HG03039 (cell line): ENCODE results near the gene EIF5A.

Experiments
- ATAC-seq: cut with Tn5 transposase; IDR thresholded peaks from one replicate; pipeline ENCODE4 v1.9.1; 2021; ENCODE audit warnings: mild to moderate bottlenecking, moderate library complexity; ENCODE audit not compliant: unreplicated experiment

Gene EIF5A

DNA sequence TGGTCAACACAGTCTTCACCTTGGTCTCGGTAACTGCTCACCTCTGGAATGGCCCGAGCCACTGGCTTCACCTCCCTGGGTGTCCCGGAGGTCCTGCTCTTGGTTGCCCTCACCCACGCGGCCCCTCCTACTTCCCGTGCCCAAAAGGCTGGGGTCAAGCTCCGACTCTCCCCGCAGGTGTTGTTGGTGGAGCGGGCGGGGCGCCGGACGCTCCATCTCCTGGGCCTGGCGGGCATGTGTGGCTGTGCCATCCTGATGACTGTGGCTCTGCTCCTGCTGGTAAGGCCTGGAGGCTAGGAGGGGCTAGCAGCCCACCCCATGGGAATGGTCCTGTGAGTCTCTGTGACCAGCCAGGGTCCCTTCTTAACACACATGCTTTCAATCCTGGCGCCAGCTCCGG lies 22.5 kb upstream of the EIF5A start:
- ATAC-seq: no peak

DNA sequence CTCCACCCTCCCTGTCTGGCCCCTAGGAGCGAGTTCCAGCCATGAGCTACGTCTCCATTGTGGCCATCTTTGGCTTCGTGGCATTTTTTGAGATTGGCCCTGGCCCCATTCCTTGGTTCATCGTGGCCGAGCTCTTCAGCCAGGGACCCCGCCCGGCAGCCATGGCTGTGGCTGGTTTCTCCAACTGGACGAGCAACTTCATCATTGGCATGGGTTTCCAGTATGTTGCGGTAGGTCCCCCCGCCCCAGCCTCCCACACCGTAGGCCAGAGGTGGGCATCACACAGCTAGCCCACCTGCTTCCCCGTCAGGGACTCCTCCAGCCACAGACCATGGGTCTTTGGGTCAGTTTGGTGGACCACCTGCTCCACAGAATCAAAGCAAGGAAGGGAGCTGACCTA lies 21.7 kb upstream of the EIF5A start:
- no peak for ATAC-seq

DNA sequence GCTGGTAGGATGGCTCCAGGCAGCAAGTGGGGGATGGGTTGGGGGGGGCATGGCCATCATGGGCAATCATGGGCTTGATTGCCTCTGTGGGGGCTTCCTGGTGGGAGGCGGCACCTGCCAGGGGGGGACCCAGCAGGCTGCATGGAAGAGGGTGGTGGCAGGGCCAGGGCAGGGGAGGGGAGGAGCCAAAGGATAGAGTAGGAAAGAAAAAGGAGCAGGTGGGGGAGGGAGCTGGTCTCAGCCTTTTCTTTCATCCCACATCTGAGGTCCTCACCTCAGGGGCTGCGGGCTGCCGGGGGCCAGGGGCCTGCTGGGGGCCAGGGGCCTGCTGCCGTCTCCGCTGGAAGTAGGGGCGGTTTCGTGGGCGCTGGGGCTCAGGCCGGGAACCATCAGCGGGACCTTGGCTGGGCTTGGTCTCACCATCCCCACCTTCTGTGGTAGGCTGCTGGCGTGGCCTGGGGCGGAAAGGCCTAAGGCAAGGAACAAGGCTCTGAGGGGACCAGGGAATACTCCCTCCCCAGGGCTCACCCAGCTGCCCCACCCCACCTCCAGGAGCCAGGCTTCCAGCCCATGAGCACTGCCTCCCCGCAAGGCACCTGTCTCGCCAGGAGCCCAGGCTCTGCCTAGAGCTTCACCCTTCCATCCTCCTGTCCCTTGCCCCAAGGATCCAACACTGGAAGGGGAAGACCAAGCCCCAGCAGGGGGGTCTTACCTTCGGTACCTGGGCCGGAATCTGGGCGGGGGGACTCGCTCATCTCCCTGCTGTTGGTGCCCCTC lies 18.0 kb upstream of the EIF5A start:
- ATAC-seq: no peak

DNA sequence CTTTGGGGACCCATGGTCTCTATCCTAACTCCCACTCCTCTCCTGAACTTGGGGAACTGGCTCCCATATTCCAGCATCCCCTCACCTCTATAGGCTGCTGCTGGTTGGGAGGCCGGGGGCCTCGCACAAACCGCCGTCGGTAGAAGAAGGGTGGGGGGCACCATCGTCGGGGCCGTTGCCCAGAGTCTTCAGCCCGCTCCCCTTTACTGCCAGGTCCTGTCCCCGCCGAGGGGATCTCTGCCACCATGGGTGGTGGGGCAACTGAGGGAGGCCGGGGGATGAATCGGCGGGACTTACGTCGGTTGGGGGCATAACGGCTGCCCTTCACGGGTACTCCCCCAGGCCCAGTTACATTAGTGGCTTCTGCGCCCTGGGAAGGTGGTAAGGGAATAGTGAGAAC lies 17.3 kb upstream of the EIF5A start:
- ATAC-seq: no peak

DNA sequence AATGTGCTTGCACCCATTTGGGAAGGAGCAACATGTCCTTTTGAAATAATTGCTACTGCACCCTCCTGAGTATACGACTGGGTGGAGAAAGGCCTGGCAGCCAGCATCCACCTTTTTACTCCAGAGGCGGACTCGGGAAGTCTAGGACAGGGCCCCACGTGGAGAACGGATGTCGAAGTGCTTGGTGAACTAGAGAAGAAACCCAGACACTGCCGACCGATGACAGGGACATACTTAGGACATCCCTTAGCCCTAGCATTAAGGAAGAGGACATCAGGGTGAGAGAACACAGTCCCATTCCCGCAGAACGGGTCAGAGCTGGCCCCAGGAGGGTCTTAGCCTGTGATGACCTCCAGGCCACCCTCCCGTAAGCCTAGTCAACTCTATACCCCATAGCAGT lies 16.7 kb upstream of the EIF5A start:
- ATAC-seq: no peak

DNA sequence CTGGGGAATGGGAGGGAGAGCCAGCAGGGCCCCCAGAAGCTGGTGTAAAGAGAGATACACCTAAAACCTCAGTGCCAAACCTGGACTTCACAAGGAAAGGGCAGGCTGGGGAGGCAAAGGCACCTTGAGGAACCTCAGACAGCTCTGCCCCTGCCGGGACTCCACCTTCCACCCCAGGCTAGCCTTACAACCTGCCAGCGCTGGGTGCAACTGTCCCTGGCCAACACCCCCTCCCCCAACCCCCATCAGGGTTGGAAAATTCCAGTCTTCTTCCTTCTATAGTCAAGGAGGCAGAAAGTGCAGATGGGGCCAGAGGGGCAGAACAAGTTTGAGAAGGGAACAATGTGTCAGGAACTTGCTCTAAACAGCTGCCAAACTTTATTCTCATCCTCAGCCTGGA lies 15.2 kb upstream of the EIF5A start:
- no peak for ATAC-seq

DNA sequence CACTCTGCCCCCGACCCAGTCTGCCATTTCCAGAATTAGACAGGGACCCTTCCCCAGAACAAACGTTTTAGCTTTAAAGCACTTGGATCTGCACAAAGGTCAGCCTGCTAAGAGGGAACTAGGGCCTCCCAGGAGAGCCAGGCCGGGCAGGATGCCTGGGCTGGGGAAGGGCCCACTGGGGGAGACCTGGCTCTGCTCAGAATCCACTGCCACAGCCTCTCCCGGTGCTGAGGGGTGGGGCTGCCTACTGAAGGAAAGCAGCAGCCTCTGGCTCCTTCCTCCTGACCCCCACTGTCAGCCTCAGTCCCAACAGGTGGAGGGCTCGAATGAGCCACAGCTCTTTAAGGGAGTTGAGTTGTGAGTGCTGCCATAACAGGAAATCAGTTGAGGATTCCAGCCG lies 14.7 kb upstream of the EIF5A start:
- ATAC-seq: no peak

DNA sequence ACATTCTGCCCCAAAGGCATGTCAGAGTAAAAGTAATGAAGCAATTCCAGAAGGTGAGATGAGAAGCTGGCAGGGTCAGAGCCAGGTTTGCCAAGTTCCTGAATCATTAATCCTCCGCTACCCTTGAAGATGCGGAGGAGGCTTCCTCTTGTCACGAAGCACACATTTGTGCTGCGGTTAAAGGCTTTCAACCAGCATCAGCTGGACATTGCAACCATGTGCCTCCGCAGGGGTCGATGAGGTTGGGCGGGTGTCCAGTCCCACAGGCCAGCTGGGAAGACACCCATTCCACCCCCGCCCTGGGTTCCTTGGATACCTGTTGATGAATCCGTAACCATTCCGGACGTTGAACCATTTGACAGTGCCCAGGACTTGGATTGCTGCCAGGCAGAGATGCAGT lies 14.3 kb upstream of the EIF5A start:
- no peak for ATAC-seq

DNA sequence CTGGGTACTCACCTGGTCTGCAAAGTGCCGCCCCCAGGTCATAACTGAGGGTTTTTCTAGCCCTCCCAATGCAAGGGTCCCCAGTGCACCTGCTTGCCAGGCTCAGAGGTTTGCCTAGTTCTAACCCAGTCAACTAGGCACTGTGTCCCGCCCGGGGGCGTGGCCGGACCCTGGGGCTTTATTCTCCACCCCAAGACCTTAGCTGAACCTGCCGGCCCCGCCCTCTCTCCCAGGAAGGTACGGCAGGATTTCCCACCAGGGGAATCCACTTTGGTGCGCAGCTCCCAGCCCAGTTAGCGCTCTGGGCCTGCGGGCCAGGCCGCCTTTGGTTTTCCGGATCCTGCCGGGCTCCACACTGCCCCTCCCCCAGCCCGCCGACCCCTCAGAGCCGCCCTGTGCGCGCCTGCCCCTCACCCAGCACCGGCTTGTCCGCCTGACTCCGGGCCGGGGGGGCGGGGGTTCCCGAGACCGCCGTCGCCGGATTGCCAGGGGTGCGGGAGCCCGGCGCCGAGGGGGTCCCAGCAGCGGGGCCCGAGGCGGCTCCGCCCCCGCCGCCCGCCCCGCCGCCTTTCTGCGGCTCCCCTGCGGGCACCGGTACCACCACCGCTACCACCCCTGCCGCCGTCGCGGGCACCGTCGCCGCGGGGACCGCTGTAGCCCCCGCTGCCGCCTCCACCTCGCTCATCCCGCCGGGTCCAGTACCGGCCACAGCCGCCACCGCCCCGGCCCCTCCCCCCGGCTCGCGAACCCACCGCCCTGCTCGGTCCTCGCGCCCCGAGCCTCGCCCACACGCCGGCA lies 13.4 kb upstream of the EIF5A start:
- ATAC-seq: no peak

DNA sequence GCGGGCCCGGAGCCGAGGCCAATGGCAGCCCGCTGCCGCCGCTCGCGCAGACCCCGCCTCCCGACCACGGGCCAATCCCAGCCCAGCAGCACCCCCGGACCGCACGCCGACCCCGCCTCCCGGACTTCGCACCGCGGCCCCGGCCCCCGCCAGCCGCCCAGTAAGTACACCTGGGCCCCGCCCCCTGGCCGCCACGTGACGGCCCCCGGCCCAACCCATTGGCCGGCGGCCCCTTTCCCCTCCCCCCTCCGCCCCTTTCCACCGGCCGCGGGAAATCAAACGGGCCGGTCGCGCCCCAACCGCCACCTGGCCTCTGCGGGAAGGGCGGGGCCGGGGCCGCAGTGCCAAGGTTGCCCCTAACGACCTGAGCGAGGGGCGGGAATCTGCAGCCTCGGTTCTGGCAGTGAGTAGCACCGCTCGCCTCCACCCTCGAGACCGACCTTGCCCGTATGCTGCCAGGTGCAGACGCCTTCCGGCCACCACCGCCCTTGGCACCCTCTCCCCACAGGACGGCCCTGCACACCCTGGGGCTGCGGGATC lies 12.7 kb upstream of the EIF5A start, which contains the start of gene YBX2:
TSS of gene YBX2 (minus strand) at position 26 of the 540 bp plus-strand sequence. CDS start 139 bp downstream, outside the sequence.
- no peak for ATAC-seq

DNA sequence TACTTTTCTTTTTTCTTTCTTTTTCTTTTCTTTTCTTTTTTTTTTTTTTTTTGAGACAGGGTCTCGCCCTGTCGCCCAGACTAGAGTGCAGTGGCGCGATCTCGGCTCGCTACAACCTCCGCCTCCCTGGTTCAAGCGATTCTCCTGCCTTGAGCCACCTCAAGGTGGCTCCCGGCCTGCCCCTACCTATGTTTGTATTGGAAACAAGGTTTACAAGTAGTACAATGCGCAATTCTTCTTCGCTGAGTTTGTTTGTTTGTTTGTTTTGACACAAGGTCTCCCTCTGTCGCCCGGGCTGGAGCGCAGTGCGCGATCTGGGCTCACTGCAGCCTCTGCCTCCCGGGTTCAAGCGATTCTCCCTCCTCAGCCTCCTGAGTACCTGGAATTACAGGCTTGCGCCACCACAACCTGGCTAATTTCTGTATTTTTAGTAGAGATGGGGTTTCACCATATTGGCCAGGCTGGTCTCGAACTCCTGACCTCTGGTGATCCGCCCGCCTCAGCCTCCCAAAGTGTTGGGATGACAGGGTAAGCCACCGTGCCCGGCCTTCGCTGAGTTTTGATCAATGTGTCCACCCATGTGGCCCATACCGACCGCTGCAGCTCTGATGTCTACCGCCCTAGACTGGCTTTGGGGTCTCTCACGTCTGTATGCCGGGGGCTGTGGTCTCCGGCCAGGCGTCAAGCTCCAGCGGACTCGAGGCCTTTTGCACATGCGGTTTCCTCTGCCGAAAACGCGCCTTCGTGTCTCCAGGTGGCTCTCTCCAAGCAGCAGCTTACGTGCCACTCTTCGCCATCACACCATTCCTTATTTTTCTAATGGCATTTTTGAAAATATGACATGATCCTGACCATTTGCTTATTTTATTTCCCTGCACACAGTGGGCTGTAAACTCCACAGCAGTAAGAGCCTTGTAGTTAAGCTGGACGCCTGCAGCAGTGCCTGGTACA lies 11.9 kb upstream of the EIF5A start:
- no peak for ATAC-seq

DNA sequence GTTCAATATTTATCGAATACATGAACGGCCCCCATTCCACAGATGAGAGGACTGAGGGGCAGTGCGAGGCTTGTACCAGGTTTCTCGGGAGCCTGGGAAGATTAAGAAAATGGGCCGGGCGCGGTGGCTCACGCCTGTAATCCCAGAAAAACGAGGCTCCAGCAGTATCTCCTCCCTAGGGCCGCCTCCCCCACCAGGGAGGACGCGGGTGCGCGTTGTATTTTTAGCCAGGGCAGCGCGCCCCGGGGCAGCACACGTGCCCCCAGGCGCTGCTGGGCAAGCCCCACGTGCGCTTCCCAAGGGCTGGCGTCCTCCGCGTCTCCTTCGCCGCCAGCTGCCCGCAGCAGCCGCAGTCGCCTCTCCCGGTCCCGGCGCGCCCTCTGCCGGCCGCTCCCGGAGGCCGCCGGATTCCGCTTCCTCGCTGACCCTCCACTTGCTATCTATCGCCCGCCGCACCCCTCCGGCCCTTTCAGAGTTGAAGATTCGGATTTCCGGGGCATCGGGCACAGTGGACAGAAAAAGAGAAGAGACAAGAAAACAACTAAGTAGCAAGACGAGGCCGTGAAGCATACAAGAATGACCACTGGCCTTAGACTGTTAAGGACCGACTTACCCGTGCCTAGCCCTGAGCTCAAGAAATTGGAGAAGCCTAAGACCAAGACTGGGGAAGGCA lies 11.1 kb upstream of the EIF5A start:
- ATAC-seq: peak; percentile 58

DNA sequence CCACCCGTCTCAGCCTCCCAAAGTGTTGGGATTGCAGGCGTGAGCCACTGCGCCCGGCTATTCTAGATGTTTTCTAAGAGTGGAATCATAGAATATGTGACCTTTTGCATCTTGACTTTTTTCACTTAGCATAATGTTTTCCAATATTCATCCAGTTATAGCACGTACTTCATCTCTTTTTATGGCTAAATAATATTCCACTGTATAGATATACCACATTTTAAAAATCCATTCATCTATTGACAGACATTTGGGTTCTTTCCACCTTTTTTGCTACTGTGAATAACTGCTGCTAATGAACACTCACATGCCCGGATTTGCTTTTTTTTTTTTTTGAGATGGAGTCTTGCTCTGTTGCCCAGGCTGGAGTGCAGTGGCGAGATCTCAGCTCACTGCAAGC lies 3.2 kb upstream of the EIF5A start:
- no peak for ATAC-seq

DNA sequence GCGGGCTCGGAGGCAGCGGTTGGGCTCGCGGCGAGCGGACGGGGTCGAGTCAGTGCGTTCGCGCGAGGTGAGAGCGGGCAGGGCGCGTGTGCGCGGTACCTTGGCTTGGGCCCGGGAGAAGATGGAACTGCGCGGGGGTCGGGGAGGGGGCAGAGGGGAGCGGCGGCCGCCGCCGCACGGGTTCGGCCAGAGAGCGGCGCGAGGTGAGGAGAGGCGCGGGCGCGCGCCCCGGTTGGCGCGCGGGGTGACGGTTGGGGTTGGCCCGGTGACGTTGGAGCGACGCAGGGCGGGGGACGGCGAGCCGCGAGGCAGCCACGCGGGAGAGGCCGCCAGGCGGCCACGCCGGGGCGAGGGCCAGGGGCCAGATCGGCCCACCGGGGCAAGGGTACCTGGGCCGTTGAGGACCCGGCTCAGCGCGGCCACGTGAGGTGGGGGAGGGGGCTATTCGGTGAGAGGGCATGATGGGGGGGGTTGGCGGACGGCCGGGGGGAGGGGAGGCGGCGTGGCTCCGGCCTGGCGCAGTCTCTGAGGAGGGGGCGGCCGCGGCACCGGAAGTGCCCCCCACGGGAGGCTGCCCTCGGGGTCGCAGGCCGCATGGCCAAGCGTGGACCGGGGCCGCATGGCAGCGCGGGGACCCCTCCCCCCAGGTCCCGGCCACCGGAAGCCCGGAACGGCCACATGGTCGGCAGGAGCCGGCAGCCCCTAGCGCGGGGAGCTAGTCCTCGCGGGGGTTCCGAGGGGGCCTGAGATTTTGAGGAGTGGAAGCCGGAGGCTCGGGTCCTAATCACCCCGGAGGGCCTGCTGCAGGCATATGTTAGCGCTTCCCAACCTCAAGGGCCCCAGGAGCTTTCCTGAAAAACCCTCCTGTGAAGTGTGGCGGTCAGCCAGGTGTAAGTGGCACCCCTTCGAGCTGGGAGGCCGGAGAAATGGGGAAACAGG lies 527 bp downstream of the EIF5A start:
- ATAC-seq: no peak

DNA sequence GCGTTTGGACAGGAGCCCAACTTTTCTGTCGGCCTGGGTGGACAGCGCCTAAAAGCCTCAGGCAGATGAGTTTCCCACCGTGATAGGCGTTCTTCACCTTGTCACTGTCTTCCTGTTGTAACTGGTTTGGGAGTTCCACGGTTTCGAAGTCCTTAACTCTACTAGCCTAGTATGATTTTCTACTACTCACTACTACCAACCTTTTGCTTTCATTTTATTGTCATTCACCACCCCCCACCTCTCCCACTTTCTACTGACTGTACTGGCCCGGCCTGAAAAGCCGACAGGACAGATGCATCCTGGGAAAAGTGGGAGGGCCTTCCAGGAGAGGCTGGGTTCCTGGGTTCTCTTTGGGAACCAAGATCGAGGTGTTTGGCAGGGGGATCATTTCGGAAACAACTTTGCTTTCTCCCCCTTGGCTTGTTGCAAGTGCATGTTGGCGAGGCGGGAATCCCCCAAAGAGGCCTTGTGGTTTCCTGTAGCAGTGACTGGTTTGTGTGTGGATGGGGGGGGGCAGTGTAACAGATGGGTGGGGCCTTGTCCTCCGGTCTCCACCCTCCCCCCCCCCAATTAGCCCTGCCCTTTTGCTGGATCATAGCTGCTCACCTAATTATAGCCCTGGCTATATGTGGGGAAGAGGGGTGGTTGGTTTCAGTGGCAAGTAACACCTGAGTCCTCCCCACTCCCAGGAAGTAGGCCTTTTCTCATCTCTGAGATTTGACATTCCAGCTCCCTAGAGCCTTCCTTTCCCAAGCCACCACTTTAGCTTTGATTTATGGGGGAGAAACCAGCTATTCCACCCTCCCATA lies 1.4 kb downstream of the EIF5A start:
- no peak for ATAC-seq

DNA sequence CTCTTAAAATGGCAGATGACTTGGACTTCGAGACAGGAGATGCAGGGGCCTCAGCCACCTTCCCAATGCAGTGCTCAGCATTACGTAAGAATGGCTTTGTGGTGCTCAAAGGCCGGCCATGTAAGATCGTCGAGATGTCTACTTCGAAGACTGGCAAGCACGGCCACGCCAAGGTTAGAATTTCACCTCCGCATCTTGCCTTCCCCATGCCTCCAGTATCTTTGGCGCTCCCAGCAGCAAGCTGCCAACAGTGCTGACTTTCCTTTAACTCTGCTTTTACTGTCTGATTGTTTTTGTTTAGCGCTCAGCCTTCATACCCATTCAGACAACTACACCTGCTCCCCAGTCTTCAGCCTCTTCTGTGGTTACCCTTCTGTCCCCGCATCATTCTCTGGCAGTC lies 2.2 kb downstream of the EIF5A start:
- ATAC-seq: no peak

DNA sequence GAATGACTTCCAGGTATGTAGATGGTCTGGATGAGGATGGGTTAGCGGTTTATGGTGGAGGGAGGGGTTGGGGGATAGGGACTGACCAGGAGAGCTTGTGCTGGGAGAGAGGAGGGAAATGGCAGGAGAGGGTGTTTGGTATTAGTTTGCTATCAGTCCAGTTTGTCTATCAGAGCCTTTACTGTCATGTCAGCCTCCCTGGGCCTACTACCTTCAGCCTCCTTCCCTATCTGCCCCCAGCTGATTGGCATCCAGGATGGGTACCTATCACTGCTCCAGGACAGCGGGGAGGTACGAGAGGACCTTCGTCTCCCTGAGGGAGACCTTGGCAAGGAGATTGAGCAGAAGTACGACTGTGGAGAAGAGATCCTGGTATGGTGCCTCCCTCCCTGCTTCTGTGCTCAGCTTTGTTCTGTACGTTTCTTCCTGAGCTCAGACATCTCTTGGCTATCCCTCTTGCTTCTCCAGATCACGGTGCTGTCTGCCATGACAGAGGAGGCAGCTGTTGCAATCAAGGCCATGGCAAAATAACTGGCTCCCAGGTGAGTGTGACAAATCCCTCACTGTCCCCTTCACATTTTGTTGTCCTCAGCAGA lies 3.8 kb downstream of the EIF5A start:
- ATAC-seq: no peak
